GM19193 (cell line): ENCODE results near the gene SLC44A5.

Source experiments
- POLR2A ChIP-seq: IDR thresholded peaks from 4 replicates; pipeline ENCODE4 v1.6.1; 2011; ENCODE audit not compliant: insufficient read depth, insufficient read length; ENCODE audit errors: extremely low read depth

Gene SLC44A5

GRCh38 chr1:75503221-75503974 lies 107.5 kb downstream of the SLC44A5 start:
- TF ChIP-seq POLR2A, result no peak

DNA sequence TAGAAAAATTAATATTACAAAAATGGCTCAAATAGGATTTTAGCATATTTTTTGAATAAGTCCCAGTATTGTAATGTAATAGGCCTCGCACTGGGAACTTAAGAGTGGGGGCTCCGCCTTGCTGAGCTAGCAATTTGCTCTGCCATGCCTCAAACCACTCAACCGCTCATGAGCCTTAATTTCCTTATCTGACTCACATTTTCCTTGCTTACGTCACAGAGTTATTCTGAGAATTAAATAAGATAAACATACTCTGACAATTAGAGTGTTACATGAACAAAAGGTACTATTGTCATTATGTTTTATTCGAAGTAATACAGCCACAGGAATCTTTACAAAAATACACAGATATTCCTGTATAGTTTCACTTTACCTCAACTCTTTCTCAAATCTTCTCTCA lies 108.1 kb downstream of the SLC44A5 start:
- TF ChIP-seq POLR2A, result no peak

GRCh38 chr1:75501577-75502295 lies 109.2 kb downstream of the SLC44A5 start:
- TF ChIP-seq POLR2A, result no peak

DNA sequence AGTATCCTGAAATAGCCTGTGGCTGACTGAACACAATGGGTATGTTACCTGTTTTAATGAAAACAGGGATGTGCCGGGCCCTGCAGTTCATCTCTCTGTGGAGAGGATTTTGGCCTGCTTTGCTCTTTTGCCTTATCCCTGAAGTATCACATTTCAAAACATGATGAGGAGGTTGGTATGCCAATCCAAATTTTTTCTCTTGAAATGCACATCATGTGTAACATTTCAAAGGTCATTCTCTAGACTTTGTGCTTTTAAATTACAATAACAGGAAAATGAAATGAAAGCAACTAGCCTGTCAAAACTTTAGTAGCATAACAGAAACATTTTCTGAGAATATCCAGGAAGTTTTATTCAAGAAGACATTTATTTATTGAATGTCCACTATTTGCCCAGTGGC lies 118.9 kb downstream of the SLC44A5 start:
- TF ChIP-seq POLR2A, result no peak

GRCh38 chr1:75487399-75487798 lies 123.5 kb downstream of the SLC44A5 start:
- TF ChIP-seq POLR2A, result no peak

DNA sequence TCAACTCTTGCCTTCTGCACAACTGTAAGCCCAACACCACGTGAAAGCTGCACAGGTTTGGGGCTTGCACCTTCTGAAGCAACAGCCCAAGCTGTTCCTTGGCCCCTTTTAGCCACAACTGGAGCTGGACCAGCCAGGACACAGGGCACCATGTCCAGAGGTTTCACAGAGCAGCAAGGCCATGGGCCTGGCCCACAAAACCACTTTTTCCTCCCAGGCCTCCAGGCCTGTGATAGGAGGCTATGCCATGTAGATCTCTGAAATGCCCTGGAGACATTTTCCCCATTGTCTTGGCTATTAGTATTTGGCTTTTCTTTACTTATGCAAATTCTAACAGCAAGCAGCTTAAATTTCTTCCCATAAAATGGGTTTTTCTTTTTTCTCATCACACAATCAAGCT lies 126.1 kb downstream of the SLC44A5 start:
- TF ChIP-seq POLR2A, result no peak

DNA sequence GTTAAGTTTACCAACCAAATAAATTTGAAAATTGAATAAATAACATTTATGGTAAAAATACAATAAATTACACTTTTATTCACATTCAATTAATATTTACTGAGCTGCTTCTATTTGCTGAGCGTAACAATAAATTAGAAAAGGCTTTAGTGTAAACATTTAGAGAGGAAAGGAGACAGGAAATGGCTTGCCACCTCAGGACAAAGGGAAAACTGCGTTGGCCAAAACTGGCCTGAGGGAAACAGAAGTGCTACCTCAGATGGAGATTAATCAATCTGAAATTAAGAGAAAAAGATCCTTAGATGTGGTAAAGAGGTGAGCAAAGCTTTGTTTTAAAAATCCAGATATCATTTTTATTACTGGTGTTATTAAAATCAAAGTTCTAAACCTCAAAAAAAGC lies 128.0 kb downstream of the SLC44A5 start:
- TF ChIP-seq POLR2A, result no peak

DNA sequence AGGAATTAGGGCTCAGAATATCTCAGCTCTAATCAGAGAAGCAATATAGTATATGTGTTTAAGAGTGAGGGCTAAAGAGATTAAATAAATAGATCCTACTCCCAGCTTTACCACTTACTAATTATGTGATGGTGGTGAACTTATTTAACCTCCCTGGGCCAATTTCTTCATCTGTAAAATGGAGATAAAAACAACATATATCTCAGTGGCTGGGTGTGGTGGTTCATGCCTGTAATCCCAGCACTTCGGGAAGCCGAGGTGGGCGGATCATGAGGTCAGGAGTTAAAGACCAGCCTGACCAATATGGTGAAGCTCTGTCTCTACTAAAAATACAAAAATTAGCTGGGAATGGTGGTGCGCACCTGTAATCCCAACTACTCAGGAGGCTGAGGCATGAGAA lies 135.2 kb downstream of the SLC44A5 start:
- no peak for TF ChIP-seq POLR2A

- TF ChIP-seq POLR2A, result no peak
Measured at GRCh38 chr1:75472971-75473603, 137.8 kb downstream of the SLC44A5 start.

DNA sequence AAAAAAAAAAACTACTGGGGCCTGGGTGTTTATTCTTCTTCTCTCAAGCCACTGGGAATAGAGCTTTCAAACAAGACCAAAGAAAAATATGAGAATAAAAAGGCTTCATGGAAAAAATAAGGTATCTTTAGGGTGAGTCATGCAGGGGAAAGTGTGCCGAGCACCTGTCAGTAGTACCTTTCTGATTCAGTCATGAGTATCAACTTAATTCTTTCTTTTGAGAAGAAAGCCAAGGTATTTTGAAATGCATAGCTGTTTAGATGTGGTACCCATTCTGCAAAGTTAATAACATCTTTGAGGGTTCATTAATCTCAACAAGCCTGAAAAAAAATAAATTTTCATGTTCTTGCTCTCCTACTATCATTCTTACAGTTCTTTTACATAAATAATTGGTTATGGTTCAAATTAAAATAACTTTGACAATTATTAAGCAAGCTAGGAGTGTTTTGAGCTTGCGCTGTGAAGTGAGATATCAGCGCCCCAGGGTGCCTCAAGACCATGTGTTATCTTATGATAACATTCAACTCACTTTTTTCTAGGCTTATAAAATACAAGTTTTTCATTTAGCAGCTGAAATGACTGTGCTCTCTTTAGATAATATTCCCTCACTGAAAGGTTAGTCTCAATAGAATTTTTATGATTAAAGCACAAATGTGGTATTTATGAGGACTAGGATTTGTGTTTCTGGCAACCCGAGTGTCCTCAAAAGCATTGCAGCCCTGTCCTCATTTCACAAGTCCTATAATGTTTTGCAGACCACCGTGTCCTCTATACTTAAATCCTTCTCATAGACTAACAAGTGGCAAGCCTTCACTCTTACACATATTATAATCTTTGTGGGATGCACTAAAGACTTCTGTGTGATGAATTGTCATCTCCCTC lies 138.6 kb downstream of the SLC44A5 start:
- no peak for TF ChIP-seq POLR2A

DNA sequence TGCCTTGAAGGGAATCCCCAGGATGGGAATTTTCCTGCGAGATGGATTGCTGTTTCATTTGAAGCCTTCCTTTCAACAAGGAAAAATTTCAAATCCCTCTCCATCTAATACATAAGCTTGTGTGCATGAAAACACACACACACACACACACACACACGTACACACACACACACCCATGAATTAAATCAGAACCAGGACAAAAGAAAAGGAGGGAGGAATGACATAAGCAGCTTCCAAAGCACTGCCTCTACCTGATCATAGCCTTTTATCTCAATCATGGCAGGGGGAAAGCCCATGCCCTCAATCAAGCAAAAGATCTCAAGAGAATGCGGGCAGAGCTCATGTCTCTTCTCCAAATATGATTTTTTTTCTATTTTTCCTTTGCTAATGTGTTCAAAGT lies 139.7 kb downstream of the SLC44A5 start:
- TF ChIP-seq POLR2A, result no peak

DNA sequence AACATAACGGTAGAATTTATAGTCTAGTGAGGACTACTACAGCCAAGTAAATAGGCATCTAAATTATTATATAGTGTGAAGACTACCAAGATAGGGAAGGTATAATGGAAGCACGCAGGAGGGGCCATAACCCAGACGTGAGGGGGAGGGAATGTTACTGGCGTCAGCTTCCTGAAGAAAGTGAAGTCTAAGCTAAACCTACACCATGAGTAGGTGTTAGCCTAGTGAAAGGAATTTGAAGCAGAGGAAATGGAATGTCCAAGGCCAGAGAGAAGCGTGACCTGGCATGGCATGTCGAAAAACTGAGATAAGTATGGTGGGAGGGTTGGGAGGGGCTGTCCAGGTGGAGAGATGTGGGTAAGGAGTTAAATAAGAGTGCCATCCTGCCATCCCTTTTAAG lies 140.5 kb downstream of the SLC44A5 start:
- TF ChIP-seq POLR2A, result no peak

- no peak for TF ChIP-seq POLR2A
Measured at GRCh38 chr1:75469586-75470173, 141.2 kb downstream of the SLC44A5 start.

GRCh38 chr1:75461808-75462325 lies 149.0 kb downstream of the SLC44A5 start:
- no peak for TF ChIP-seq POLR2A
